HepG2 (cell line): Measurements from ENCODE around the gene G6PD. TPM values are rescaled to one million over a fixed set of nuclear protein-coding genes. Genes with fewer than 3 reads are reported as not detected.
A peak's percentile ranks its signal among the peaks of the same experiment; 100 is the strongest.

Experiments used
- ASH2L ChIP-seq: fragments of 300-600, 200-600 bp; sonication (generic); IDR thresholded peaks from 2 replicates; pipeline ENCODE4 v1.7.0; 2017; ENCODE audit warnings: low read depth, mild to moderate bottlenecking, moderate library complexity, mixed read lengths, low read length; ENCODE audit not compliant: insufficient read length
- ATF1 ChIP-seq: IDR thresholded peaks from 2 replicates; pipeline ENCODE4 v1.6.1; 2016; ENCODE audit warnings: mild to moderate bottlenecking, control low read depth
- CEBPZ ChIP-seq: IDR thresholded peaks from 2 replicates; pipeline ENCODE4 v1.6.1; 2012; ENCODE audit warnings: low read length, improper control_type of control experiment
- NFRKB ChIP-seq: fragments of 450-650 bp; IDR thresholded peaks from 2 replicates; pipeline ENCODE4 v1.6.1; 2017
- NFYC ChIP-seq: IDR thresholded peaks from 2 replicates; pipeline ENCODE4 v1.6.1; 2016; ENCODE audit warnings: missing genetic modification reagents, missing compliant biosample characterization
- SKI ChIP-seq: fragments of 450-650 bp; IDR thresholded peaks from one replicate; pipeline ENCODE4 v1.6.1; 2018; ENCODE audit warnings: mild to moderate bottlenecking; ENCODE audit not compliant: partially characterized antibody
- SOX6 ChIP-seq, 2 experiments: fragments of 450-650 bp in 1 of 2; sonication (generic) in 1 of 2; formaldehyde crosslinking in 1 of 2; IDR thresholded peaks; 2 replicates each; pipeline versions ENCODE4 v1.4.0 to v1.6.1; 2017 to 2020; ENCODE audit warnings: antibody characterized with exemption in 1 of 2, mild to moderate bottlenecking in 1 of 2, missing genetic modification reagents in 1 of 2
- THAP11 ChIP-seq: IDR thresholded peaks from 2 replicates; pipeline ENCODE4 v1.6.1; 2016; ENCODE audit warnings: missing biosample characterization, missing genetic modification reagents
- ZNF616 ChIP-seq: sonication (generic); formaldehyde crosslinking; IDR thresholded peaks from 2 replicates; pipeline ENCODE4 v1.5.0; 2020; ENCODE audit warnings: low read depth, mild to moderate bottlenecking, missing genetic modification reagents
- ZNF839 ChIP-seq: sonication (generic); formaldehyde crosslinking; IDR thresholded peaks from 2 replicates; pipeline ENCODE4 v1.4.0; 2020; ENCODE audit warnings: missing genetic modification reagents, mild to moderate bottlenecking, borderline replicate concordance
- polyA plus RNA-seq, 8 experiments: library from polyadenylated mRNA; depleted of rRNA in 3 of 8; stranded (reverse) in 7 of 8; unstranded in 1 of 8; fragments of >200 nt; fragmentation: Illumina TruSeq in 4 of 8; extraction: Trizol in 4 of 8; gene quantifications; 2 replicates each; pipeline versions ENCODE4 v1.2.1 to v1.2.3, GENCODE V29; 2011 to 2016; ENCODE audit warnings: low read depth in 4 of 8, missing spikeins in 1 of 8, mixed read lengths in 1 of 8; ENCODE audit not compliant: insufficient read depth in 1 of 8
- total RNA-seq, 5 experiments: library from RNA; depleted of rRNA; stranded (reverse); fragments of >200 nt; fragmentation: Illumina TruSeq; extraction: Trizol; gene quantifications; 2 replicates each; pipeline ENCODE4 v1.2.3, GENCODE V29; 2016; ENCODE audit warnings: low read depth in 1 of 5
- TF ChIP-seq, protein P1 (sequence below): sonication (generic); formaldehyde crosslinking; IDR thresholded peaks from 2 replicates; pipeline ENCODE4 v1.8.0; 2022; ENCODE audit warnings: mild to moderate bottlenecking, missing genetic modification reagents; ENCODE audit not compliant: insufficient replicate concordance
- TF ChIP-seq, protein P2 (sequence below): sonication (generic); formaldehyde crosslinking; IDR thresholded peaks from 2 replicates; pipeline ENCODE4 v1.4.0; 2020; ENCODE audit warnings: missing genetic modification reagents
- TF ChIP-seq, protein P3 (sequence below): sonication (generic); formaldehyde crosslinking; conservative IDR thresholded peaks from 2 replicates; pipeline ENCODE4 v1.4.0; 2020; ENCODE audit warnings: mild to moderate bottlenecking, missing genetic modification reagents, moderate library complexity

The G6PD gene
- total and polyA plus RNA-seq, 2 of the 13 experiments (the other 11 are each of a cell fraction or from before 2014, with no cell fraction given), result 18.8 to 28.8 TPM

DNA sequence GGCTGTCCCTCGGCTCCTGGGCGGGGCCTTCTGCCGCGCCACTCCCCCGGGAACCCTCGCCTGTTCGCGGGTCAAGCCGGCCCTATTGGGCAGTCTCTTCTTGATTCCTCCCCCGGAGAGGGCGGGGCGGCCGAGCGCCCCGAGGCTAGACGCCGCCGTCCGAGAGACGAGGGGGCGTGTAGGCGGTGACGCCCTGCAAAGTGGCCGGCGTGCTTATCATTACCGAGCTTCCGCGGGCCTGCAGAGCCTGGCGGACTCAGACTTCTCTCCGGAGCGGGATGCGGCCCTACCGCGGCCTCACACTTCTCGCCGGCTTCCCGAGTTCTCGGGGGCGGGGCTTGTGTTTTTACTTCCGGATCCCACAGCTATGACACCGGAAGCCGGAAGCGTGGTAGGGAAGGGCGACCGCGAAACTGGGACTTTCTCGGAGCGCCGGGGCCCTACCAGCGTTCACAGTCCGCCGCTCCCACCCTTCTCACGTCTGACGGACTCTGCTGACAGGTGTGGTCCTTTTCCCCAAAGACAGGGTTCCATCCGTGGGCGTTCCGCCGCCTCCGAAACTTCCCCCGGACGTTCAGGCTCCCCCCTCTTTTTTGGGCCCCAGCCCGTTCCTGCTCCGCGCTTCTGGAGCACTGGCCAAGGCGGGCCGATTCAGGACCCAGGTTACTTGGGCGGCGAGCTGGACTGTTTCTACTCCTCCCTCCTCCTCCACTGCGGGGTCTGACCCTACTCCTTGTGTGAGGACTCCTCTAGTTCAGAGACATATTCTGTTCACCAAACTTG lies 790 bp upstream of the G6PD start, which contains the start of gene IKBKG (continued):
- no peak for TF ChIP-seq CEBPZ
- peak; percentile 68; the same call in 1 of the 2 replicates for TF ChIP-seq THAP11 (CRISPR knock-in tag)
- TF ChIP-seq, protein P1, sequence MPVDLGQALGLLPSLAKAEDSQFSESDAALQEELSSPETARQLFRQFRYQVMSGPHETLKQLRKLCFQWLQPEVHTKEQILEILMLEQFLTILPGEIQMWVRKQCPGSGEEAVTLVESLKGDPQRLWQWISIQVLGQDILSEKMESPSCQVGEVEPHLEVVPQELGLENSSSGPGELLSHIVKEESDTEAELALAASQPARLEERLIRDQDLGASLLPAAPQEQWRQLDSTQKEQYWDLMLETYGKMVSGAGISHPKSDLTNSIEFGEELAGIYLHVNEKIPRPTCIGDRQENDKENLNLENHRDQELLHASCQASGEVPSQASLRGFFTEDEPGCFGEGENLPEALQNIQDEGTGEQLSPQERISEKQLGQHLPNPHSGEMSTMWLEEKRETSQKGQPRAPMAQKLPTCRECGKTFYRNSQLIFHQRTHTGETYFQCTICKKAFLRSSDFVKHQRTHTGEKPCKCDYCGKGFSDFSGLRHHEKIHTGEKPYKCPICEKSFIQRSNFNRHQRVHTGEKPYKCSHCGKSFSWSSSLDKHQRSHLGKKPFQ, result no peak
- TF ChIP-seq, protein P2, sequence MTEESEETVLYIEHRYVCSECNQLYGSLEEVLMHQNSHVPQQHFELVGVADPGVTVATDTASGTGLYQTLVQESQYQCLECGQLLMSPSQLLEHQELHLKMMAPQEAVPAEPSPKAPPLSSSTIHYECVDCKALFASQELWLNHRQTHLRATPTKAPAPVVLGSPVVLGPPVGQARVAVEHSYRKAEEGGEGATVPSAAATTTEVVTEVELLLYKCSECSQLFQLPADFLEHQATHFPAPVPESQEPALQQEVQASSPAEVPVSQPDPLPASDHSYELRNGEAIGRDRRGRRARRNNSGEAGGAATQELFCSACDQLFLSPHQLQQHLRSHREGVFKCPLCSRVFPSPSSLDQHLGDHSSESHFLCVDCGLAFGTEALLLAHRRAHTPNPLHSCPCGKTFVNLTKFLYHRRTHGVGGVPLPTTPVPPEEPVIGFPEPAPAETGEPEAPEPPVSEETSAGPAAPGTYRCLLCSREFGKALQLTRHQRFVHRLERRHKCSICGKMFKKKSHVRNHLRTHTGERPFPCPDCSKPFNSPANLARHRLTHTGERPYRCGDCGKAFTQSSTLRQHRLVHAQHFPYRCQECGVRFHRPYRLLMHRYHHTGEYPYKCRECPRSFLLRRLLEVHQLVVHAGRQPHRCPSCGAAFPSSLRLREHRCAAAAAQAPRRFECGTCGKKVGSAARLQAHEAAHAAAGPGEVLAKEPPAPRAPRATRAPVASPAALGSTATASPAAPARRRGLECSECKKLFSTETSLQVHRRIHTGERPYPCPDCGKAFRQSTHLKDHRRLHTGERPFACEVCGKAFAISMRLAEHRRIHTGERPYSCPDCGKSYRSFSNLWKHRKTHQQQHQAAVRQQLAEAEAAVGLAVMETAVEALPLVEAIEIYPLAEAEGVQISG (CRISPR knock-in tag), result peak; percentile 58; the same call in 1 of the 2 replicates
- TF ChIP-seq NFYC (CRISPR knock-in tag), result peak; percentile 50; the same call in 1 of the 2 replicates
- TF ChIP-seq ASH2L, result peak; percentile 72
- 0 out of 2 replicates have a peak, but pooled peaks have one; percentile 38 for TF ChIP-seq ZNF839
- no peak for TF ChIP-seq NFRKB
- no peak for TF ChIP-seq SKI
- no peak for TF ChIP-seq ZNF616
- TF ChIP-seq ATF1 (CRISPR knock-in tag), result no peak
- no peak for TF ChIP-seq SOX6 (IDR thresholded peaks at IDR 0.05)
- TF ChIP-seq SOX6 (CRISPR knock-in tag; IDR thresholded peaks at IDR 0.05), result no peak
- TF ChIP-seq, protein P3, sequence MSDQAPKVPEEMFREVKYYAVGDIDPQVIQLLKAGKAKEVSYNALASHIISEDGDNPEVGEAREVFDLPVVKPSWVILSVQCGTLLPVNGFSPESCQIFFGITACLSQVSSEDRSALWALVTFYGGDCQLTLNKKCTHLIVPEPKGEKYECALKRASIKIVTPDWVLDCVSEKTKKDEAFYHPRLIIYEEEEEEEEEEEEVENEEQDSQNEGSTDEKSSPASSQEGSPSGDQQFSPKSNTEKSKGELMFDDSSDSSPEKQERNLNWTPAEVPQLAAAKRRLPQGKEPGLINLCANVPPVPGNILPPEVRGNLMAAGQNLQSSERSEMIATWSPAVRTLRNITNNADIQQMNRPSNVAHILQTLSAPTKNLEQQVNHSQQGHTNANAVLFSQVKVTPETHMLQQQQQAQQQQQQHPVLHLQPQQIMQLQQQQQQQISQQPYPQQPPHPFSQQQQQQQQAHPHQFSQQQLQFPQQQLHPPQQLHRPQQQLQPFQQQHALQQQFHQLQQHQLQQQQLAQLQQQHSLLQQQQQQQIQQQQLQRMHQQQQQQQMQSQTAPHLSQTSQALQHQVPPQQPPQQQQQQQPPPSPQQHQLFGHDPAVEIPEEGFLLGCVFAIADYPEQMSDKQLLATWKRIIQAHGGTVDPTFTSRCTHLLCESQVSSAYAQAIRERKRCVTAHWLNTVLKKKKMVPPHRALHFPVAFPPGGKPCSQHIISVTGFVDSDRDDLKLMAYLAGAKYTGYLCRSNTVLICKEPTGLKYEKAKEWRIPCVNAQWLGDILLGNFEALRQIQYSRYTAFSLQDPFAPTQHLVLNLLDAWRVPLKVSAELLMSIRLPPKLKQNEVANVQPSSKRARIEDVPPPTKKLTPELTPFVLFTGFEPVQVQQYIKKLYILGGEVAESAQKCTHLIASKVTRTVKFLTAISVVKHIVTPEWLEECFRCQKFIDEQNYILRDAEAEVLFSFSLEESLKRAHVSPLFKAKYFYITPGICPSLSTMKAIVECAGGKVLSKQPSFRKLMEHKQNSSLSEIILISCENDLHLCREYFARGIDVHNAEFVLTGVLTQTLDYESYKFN (CRISPR knock-in tag), result 0 out of 2 replicates have a peak, but pooled peaks have one; percentile 27
